Measurements from ENCODE around the gene CXorf49B.

DNA sequence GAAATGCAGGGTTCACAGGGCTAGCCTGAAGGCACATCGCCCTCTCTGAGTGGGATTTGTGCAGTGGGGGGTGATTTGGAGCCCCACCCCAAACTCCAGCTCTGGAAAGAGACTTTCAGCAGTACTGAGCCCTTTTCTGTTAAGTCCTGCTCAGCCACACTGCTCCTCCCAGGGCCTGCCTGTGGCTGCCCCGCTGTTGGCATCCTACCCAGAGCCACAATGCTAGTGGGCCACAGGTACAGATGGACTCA, 52.7 kb downstream of the CXorf49B start:
- TF ChIP-seq, protein P1, sequence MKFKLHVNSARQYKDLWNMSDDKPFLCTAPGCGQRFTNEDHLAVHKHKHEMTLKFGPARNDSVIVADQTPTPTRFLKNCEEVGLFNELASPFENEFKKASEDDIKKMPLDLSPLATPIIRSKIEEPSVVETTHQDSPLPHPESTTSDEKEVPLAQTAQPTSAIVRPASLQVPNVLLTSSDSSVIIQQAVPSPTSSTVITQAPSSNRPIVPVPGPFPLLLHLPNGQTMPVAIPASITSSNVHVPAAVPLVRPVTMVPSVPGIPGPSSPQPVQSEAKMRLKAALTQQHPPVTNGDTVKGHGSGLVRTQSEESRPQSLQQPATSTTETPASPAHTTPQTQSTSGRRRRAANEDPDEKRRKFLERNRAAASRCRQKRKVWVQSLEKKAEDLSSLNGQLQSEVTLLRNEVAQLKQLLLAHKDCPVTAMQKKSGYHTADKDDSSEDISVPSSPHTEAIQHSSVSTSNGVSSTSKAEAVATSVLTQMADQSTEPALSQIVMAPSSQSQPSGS (tag by site-specific recombination; IDR thresholded peaks at IDR 0.05; ENCODE audit: low read depth) = no peak
- TF ChIP-seq ZBTB7A (tag by site-specific recombination; IDR thresholded peaks at IDR 0.05; ENCODE audit: low read depth) = no peak
- TF ChIP-seq ZNF768 (tag by site-specific recombination; IDR thresholded peaks at IDR 0.05) = no peak
- TF ChIP-seq, protein P2, sequence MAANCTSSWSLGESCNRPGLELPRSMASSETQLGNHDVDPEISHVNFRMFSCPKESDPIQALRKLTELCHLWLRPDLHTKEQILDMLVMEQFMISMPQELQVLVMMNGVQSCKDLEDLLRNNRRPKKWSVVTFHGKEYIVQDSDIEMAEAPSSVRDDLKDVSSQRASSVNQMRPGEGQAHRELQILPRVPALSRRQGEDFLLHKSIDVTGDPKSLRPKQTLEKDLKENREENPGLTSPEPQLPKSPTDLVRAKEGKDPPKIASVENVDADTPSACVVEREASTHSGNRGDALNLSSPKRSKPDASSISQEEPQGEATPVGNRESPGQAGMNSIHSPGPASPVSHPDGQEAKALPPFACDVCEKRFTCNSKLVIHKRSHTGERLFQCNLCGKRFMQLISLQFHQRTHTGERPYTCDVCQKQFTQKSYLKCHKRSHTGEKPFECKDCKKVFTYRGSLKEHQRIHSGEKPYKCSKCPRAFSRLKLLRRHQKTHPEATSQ (tag by site-specific recombination; IDR thresholded peaks at IDR 0.05) = no peak
- TF ChIP-seq ZNF19 (tag by site-specific recombination; IDR thresholded peaks at IDR 0.05; ENCODE audit: low read depth) = no peak
- TF ChIP-seq TCF7L2 (IDR thresholded peaks at IDR 0.05; ENCODE audit: borderline replicate concordance, low read depth, low read length) = no peak
- TF ChIP-seq, protein P3, sequence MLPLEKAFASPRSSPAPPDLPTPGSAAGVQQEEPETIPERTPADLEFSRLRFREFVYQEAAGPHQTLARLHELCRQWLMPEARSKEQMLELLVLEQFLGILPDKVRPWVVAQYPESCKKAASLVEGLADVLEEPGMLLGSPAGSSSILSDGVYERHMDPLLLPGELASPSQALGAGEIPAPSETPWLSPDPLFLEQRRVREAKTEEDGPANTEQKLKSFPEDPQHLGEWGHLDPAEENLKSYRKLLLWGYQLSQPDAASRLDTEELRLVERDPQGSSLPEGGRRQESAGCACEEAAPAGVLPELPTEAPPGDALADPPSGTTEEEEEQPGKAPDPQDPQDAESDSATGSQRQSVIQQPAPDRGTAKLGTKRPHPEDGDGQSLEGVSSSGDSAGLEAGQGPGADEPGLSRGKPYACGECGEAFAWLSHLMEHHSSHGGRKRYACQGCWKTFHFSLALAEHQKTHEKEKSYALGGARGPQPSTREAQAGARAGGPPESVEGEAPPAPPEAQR (tag by site-specific recombination; IDR thresholded peaks at IDR 0.05) = no peak
- no peak for TF ChIP-seq ZBTB17 (tag by site-specific recombination; IDR thresholded peaks at IDR 0.05)
- TF ChIP-seq, protein P4, sequence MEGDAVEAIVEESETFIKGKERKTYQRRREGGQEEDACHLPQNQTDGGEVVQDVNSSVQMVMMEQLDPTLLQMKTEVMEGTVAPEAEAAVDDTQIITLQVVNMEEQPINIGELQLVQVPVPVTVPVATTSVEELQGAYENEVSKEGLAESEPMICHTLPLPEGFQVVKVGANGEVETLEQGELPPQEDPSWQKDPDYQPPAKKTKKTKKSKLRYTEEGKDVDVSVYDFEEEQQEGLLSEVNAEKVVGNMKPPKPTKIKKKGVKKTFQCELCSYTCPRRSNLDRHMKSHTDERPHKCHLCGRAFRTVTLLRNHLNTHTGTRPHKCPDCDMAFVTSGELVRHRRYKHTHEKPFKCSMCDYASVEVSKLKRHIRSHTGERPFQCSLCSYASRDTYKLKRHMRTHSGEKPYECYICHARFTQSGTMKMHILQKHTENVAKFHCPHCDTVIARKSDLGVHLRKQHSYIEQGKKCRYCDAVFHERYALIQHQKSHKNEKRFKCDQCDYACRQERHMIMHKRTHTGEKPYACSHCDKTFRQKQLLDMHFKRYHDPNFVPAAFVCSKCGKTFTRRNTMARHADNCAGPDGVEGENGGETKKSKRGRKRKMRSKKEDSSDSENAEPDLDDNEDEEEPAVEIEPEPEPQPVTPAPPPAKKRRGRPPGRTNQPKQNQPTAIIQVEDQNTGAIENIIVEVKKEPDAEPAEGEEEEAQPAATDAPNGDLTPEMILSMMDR (tag by site-specific recombination; IDR thresholded peaks at IDR 0.05) = no peak
- TF ChIP-seq, protein P5, sequence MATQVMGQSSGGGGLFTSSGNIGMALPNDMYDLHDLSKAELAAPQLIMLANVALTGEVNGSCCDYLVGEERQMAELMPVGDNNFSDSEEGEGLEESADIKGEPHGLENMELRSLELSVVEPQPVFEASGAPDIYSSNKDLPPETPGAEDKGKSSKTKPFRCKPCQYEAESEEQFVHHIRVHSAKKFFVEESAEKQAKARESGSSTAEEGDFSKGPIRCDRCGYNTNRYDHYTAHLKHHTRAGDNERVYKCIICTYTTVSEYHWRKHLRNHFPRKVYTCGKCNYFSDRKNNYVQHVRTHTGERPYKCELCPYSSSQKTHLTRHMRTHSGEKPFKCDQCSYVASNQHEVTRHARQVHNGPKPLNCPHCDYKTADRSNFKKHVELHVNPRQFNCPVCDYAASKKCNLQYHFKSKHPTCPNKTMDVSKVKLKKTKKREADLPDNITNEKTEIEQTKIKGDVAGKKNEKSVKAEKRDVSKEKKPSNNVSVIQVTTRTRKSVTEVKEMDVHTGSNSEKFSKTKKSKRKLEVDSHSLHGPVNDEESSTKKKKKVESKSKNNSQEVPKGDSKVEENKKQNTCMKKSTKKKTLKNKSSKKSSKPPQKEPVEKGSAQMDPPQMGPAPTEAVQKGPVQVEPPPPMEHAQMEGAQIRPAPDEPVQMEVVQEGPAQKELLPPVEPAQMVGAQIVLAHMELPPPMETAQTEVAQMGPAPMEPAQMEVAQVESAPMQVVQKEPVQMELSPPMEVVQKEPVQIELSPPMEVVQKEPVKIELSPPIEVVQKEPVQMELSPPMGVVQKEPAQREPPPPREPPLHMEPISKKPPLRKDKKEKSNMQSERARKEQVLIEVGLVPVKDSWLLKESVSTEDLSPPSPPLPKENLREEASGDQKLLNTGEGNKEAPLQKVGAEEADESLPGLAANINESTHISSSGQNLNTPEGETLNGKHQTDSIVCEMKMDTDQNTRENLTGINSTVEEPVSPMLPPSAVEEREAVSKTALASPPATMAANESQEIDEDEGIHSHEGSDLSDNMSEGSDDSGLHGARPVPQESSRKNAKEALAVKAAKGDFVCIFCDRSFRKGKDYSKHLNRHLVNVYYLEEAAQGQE (tag by site-specific recombination; IDR thresholded peaks at IDR 0.05) = no peak
- TF ChIP-seq ZNF555 (tag by site-specific recombination; conservative IDR thresholded peaks at IDR 0.05) = no peak
- TF ChIP-seq, protein P6, sequence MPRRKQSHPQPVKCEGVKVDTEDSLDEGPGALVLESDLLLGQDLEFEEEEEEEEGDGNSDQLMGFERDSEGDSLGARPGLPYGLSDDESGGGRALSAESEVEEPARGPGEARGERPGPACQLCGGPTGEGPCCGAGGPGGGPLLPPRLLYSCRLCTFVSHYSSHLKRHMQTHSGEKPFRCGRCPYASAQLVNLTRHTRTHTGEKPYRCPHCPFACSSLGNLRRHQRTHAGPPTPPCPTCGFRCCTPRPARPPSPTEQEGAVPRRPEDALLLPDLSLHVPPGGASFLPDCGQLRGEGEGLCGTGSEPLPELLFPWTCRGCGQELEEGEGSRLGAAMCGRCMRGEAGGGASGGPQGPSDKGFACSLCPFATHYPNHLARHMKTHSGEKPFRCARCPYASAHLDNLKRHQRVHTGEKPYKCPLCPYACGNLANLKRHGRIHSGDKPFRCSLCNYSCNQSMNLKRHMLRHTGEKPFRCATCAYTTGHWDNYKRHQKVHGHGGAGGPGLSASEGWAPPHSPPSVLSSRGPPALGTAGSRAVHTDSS (tag by site-specific recombination; IDR thresholded peaks at IDR 0.05) = no peak
- no peak for TF ChIP-seq HOXA7 (CRISPR knock-in tag; IDR thresholded peaks at IDR 0.05; ENCODE audit: borderline replicate concordance)
- TF ChIP-seq ZNF701 (tag by site-specific recombination; IDR thresholded peaks at IDR 0.05) = no peak

Measured in HEK293 (cell line).